Dermis microvascular lymphatic vessel endothelial cell (primary cell): Measurements from ENCODE around the gene GCNA. TPM values are rescaled to one million over a fixed set of nuclear protein-coding genes. Genes with fewer than 3 reads are reported as not detected.

ENCODE experiments used
- DNase-seq, 2 donors: peaks; one replicate each; pipeline versions ENCODE4 v3.0.0 to v3.0.0-alpha.2; 2010; ENCODE audit warnings: low read depth in 2 of 2
- total RNA-seq: library from RNA; depleted of rRNA; stranded (reverse); fragments of >200 nt; gene quantifications from 2 replicates; pipeline ENCODE4 v1.2.1, GENCODE V29; 2014

The GCNA gene
- total RNA-seq, 1 donor from 2014 or later, result 0.51 TPM

DNA sequence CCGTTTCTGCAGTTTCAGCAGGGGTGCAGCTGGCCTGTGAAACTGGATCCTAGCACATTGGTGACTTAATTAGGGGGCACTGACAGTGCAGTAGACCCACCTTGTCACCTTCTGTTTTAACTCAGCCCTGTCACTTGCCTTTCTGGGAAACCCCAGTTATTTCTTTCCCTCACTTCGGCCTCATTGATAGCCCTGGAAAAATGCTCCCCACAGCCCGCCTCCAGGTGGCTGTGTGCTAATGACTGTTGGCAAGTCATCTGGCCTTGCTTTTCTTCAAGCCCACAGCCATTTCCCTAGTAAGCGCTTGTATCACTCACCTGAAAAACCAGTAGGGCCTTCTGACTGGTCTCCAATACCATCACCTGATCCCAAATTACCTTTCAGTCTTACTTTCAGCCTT, 36.8 kb downstream of the GCNA start:
- DNase-seq, result no peak

DNA sequence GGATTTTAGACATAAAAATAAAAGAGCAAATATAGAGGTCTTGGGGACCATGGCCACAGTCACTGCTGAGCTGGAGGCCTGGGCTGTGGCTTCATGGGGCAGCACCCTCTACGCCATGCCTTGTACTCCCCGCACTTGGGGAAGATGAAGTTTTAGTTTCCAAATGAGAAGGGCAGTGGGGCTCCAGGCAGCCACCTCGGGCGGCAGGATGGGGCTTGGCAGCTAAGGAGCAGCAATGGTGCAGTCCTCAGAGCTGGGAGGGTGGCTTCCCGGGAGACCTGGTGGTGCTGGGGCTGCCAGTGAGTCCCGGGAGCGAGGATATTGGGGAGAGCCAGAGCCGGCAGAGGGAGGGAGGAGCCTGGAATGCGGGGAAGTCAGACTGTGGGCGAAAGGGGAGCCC, 37.7 kb downstream of the GCNA start:
- DNase-seq, result no peak

DNA sequence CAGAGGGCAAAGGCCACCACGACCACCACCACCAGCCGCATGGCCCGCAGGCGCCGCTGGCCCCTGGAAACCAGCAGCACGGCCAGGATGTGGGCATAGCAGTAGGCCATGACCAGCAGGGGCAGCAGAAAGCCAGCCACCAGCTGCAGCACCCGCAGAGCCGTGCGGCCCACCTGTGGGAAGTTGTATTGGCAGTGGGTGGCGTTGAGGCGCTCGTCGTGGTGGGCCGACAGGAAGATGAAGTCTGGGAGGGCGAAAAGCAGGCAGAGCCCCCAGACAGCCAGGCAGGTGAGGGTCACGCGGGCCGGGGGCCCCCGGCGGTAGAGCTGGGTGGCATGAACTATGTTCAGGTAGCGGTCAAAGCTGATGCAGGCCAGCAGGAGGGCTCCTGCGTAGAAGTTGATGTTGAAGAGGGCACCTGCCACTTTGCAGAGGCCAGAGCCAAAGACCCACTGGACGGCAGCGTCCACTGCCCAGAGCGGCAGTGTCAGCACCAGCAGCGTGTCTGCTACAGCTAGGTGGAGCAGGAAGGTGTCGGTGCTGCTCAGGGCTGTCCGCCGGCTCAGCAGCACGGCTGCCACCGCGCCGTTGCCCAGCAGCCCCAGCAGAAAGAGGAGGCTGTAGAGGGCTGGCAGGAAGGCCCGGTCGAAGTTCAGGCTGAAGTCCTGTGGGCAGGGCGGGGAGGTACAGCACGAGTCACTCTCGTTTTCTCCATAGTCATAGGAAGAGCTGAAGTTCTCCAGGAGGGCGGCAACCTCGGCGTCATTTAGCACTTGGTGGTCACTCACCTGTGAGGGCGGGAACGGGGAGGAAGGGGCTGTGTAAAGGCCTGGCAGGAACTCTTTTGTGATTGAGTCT, 38.7 kb downstream of the GCNA start:
- no peak for DNase-seq

DNA sequence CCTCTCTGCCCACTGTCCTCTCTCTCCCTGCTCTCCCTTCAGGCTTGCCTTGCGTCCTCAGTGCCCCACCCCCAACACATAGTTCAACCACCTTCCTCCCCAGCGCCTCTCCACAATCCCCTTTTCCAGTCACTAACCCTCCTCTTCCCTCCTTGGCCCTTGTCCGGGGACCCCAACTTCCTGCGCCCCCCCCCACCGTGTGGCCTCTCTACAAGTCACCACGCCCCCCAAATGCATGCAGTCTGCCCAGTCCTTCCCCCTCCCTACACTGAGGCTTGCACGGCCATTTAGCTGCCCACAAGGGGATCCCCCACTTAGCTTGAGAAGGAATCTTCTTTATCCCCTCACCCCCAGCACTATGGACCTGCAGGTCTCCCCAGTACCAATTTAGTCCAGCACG, 39.5 kb downstream of the GCNA start:
- DNase-seq, result no peak

DNA sequence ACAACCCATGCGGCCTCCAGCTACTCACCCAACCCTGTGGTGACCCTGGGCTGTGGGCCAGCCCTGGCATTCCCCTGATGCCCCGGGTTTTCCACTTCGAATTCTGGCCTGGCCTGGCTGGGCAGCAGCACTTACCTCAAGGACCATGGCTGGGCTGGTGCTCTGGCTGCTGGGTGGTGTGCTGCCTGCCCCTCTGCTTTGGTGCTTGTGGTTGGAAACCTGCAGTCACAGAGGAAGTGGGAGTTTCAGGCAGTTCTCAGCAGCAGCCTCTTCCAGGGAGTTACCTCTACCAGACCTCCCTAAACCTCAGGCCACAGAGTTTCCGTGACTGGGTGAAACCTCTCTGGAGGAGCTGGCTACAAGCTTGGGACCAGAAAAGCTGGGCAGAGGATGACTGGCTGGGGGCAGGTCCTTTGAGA, 40.1 kb downstream of the GCNA start, which contains the start of gene CXCR3:
Gene CXCR3, minus strand, starts transcription at position 209 of the 419 bp plus-strand sequence. Its CDS starts 62 bp downstream, at position 147.
- DNase-seq, result no peak

DNA sequence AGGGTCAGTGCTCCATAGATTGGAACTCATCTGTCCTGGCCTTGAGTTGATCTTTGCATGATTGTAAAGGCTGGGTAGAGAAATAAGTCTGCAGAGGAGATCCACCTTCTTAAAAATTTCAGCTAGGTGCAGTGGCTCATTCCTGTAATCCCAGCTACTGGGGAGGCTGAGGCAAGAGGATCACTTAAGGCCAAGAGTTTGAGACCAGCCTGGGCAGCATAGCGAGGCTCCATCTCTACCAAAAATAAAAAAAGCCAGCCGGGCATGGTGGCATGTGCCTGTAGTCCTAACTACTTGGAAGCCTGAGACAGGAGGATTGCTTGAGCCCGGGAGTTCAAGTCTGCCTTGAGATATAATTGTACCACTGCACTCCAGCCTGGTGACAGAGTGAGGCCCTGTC, 40.5 kb downstream of the GCNA start:
- DNase-seq, result no peak

DNA sequence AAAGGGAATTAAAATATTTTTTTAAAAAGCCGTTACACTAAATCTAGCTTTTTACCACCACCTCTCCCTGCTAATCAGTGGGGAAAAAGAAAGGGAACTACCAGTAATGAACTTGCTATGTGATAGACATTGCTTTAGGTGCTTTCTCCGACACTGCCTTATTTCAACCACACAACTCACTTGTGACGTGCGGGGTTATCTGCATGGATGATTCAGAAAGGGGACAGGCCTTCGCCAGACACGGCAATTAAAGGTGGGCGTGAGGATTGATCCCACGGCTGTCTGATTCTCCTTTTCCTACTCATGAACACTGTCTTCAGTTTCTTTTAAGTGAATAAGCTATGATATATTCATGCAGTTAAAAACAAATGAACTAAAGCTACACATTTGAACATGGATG, 41.0 kb downstream of the GCNA start:
- no peak for DNase-seq

DNA sequence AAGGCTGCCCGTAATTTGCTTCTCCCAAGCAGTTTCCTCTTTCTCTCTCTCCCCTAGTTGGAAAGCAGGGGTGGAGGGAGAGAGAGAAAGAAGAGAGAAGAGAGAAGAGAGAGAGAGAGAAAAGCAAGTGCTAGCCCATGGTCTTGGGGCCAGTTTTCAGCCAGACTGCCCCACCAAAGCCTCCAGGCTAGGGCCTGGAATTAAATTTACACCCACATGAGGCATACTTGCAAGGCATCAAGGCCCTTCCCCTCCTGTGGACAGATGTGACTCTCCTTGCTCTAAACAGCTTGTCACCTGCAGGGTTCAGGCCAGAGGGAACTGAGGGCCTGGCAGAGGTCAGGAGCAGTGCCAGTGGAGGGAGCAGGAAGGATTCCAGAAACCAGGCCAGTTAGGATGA, 41.7 kb downstream of the GCNA start:
- no peak for DNase-seq

DNA sequence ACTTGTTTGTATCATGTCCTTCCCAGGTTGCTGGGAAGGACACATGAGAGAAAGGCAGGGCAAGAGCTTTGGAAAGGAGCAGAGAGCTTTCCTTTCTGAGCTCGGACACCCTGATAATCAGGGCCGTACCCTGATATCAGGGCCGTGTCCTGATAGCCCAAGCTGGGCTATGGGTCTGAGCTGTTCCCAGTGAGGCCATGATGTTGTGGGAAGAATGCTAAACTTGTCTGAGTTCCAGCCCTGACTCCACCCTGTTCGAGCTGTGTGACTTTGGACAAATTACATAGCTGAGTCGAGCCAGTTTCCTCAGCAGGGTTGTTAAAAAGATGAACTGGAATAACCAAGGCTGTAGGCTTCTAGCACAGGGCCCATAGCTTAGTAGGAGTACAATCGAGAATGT, 43.4 kb downstream of the GCNA start:
- no peak for DNase-seq

DNA sequence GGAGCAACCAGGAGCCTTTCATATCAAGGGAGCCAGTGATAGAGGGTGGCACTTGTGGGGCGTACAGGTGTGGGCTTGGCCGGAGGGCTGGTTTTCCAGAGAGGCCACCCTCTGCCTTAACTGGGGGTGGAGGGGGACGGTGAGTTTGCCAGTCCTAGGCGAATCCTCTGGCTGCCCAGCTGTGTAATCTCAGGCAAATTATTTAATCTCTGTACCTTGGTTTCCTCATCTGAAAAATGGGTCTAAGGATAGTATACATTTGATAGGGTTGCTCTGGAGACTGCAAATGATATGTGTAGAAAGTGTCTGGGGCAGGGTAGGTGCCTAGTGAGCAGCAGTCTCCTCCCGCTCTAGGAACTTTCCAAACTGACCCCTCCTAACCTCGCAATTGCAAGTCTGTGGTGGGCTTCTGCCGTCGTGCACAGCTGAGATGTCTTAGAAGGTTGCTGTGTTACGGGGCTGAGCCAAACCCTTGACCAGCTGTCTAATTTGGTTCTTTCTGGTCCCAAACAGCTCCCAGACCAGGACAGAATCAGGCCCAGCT, 43.9 kb downstream of the GCNA start:
- DNase-seq, result no peak

DNA sequence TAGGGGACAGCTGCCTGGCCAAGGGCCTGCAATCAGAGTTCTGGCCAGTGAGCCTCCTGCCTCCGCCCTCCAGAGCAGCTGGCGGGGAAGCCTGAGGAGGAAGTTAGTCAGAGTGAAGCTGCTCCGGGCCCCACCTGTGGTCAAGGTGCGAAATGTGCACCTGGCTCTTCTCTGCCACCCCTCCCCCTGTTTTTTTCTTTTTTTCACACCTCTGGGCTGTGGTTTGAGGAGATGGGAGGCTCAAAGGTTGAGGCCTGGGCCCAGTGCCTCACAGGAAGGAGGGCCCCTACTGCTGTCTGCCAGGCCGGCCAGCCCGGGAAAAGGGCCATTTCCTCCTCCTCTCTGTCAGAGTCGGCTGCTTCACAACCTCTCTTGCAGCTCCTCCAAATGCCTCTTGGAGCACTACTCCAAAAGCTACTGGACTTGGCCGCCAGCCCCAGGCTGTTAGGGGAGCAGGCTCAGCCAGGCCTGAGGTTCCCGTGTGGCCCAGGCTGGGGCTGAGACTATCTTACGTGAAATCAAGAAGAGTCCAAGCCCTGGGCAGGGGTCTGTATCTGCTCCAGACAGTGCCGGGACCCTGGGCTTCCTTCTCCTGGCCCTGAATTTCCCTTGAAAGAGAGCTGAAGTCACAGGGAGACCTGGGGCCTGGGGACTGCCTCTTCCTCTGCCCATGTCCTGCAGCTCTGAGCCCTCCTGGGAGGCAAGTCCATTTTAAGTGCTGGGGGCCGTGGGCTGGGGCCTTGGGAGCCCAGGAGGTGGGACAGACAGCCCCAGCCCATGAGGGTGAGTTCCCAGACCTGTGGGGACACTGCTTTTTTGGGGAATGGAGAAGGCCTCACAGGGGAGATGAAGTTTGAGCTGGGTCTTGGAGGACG, 44.6 kb downstream of the GCNA start:
- peak in 1 of 2 donors; percentile 40 for DNase-seq

DNA sequence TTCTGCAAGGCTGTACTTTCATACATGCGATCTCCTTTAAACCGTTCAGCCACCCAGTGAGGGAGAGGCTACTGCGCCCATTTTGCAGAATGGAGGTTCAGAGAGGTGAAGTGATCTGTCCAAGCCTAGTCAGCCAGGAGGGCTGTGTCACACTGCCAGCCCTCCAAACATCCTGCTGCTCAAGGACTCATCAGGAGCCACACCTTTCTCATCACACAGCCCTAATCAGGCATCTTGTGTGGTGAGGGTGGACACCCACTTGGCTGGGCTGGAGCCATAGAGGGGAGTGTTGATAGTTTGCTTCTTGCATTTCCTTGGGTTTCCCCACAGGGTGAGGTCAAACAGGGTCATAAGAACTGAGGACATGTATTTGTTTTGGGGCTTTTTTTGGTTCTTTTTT, 45.5 kb downstream of the GCNA start:
- no peak for DNase-seq

DNA sequence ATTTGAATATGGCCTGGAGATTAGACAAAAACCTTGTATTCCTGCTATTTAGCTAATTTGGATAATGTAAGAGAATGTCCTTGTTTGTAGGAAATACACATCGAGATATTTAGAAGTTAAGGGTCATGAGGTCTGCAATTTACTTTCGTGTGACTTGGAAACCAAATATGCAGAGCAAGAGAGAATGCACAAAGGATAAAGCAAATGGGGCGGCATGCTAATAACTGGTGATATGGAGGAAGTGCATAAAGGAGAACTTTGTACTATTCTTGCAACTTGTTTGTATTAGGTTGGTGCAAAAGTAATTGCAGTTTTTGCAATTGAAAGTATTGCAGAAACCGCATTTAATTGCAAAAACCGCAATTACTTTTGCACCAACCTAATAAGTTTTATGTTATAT, 47.2 kb downstream of the GCNA start:
- DNase-seq, result no peak

DNA sequence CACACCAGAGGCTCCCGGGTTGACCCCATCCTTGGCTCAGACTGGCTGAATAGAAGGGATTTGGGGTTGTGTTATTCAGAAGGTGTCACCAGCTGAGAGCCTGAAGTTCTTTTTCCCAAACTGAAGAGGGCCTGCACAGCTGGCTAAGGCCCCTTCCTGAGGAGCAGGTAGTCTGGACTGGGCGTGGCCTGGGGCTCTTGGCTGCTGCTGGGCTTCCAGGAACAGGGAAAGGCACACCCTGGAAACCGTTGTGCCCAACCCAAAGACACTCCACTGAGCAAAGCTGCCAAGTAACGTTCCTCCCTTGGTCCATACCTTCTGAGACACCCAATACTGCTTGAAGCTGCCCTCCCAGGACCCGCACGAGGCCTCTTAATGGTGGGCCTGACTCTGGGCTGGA, 48.3 kb downstream of the GCNA start:
- DNase-seq, result no peak

DNA sequence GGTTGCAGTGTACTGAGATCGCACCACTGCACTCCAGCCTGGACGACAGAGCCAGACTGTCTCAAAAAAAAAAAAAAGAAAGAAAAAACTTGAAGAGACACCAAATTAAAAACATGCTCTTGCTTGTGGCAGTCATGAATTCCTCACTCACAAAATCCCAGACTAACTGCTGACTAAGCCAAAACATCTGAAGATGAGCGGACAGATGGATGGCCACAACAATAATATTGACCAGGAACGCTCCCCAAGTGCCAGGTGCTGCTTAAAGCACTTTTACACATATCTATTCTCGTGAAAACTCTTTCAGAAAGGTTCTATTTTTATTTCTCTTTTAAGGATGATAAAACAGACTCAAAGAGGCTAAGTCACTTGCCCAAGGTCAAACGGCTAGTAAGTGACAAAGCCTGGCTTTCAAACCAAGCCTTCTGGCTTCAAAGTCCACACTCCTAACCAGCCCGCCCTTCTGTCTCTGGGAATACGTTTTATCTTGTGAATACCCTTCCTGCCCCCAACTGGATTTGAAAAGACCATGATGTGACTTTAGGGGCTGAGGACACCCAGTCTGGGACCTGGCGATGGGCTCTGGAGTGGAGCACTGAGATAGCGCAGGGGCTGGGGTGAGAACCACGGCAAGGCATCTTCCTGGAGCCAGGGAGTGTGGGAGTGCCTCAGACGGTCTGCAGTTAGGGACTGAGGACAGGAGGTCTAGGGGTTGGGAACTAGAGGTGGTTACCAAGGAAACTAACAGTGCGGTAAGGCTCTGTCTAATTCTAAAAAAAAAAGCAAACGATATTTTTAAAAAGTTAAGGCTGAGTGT, 49.6 kb downstream of the GCNA start:
- DNase-seq, result no peak

DNA sequence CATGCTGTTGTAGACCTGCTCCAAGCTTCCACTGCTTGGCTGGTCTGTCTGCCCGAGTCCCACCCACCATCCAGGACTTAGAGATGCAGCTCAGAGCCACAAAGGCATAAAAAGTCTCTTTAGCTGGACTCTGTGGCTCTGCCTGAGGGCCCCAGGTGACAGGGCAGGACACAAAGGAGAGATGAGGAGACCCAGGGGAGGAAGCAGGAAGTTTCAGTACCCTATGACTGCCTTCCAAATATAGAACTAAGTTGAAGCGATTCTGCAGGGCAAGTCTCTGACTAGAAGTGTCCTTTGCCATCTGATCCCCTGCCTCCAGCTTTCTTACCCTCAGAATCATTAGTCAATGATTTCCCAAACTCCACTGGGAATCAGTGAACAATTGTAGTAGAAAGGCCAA, 51.2 kb downstream of the GCNA start:
- DNase-seq, result no peak

DNA sequence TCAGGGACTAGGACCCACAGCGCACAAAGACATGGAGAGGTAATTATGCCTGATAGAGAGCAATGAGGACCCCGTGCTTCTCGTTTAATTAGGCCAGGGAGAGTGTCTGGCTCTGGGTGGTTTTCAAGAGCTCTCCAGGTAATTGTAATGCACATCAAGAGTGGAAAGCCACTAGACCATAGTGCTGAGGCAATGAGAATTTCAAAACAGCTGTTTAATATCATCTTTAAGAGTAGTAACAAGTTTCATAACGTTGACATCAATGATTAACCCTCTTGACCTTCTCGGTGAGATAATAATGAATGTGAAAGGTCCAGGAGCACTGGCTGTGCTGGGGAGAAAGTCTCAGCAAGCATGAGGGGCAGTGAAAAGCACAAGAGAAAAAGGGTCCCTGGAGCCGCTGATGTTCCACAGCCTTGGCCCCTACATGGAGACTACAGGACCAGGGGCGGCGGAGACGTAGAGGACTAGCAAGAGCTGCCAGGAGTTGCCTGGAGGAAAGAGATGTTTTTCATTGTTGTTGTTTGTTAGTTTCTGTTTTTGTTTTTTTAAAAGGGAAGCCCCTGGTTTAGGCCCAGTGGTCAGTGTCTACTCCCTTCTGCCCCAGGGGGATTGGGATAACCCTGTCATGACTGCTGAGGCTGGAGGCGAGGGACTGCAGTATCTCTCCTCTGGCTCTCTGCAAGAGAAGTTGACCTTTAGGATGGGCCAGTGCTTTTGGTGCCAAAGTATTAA, 54.9 kb downstream of the GCNA start:
- no peak for DNase-seq

DNA sequence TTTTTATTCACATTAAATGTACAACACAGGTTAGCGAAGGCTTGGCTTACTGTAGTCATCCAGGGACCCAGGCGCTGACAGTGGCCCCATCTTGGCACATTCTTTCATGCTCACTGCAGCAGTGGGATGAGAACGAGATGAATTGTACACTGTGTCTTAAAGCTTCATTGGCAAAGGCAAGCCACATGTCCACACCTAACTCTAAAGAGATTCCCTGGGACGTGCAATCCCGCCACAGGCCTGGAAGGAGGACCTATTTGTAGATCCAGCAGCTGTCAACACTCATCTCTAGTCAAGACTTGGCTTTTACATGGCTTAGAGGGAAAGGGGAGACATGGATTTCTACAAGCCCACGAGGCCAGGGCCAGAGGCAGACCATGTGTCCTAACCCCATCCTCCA, 56.1 kb downstream of the GCNA start:
- no peak for DNase-seq

DNA sequence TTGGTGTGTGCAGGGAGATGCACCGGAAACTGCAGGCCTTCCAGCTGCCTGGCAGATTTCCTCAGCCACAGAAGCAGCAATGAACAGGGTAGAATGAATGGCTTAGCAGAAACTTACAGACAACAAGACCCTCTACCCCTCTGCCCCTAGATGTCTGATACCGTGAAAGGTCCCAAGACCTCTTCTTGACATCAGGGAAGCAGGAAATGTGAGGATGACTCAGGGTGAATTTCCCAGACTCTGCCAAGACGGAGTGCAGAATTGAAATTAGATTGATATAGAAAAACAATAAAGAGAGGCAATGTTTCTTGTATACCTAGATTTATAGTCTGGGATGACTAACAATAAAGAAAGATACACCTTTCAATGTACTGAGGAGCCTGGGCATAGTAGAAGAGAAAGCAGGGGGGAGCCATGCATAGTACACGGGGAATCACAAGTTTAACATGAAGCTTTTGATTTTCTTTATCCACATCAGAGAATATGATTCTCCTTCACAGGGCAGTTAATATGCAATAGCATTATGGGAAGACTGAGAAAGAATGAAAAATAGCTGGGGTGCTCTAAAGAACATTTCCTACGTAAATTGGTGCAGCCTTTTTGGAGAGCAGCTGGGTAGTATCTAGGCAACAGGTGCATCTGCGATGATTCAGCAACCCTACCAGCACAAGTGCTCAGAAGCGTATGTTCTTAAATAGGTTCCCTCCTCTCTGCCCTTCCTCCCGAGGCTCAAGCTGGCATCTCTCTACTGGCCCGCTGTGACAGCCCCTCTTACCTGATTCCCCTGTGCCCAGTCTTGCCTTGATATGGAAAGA, 58.4 kb downstream of the GCNA start:
- peak in 1 of 2 donors; percentile 47 for DNase-seq

DNA sequence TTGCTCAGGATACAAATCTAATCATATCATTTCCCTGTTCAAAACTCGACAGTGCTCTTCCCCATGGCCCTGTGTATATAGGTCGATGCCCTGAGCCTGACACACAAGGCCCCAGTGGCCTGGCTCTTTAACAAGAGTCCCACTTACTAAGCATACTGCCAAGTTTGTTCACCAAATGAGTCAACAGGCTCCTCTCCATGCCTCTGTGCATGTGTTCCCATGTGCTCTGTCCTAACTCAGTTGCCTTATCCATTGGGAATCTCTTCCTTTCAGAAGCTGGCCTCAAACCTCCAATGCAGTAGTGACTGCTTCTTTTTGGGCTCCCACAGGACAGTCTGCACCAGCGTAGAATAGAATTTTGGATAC, 59.0 kb downstream of the GCNA start:
- DNase-seq, result peak in 1 of 2 donors; percentile 12
